T-helper 2 cell treated with Interferon-gamma antibody and Interleukin-4, amounts not matched to agents 5 μg/mL and 100 μg/mL, for 36 hours (primary cell): ENCODE data around the gene HMX1.

Source experiments
- DNase-seq: peaks from one replicate; pipeline ENCODE4 v3.0.0; 2021; ENCODE audit warnings: low spot score
- H3K27ac Mint-ChIP-seq: one replicate; pipeline ENCODE4 v1.8.0; 2021; ENCODE audit warnings: mild to moderate bottlenecking, mixed read lengths
- H3K27me3 Mint-ChIP-seq: one replicate; pipeline ENCODE4 v1.8.0; 2021; ENCODE audit warnings: low read depth, mixed read lengths
- H3K36me3 Mint-ChIP-seq: one replicate; pipeline ENCODE4 v1.8.0; 2021; ENCODE audit warnings: low read depth, mixed read lengths
- H3K4me1 Mint-ChIP-seq: one replicate; pipeline ENCODE4 v1.8.0; 2021; ENCODE audit warnings: low read depth, mixed read lengths
- H3K4me3 Mint-ChIP-seq: one replicate; pipeline ENCODE4 v1.8.0; 2022; ENCODE audit warnings: mild to moderate bottlenecking, moderate library complexity, mixed read lengths
- H3K9me3 Mint-ChIP-seq: one replicate; pipeline ENCODE4 v1.8.0; 2021; ENCODE audit warnings: mixed read lengths

Gene HMX1

DNA sequence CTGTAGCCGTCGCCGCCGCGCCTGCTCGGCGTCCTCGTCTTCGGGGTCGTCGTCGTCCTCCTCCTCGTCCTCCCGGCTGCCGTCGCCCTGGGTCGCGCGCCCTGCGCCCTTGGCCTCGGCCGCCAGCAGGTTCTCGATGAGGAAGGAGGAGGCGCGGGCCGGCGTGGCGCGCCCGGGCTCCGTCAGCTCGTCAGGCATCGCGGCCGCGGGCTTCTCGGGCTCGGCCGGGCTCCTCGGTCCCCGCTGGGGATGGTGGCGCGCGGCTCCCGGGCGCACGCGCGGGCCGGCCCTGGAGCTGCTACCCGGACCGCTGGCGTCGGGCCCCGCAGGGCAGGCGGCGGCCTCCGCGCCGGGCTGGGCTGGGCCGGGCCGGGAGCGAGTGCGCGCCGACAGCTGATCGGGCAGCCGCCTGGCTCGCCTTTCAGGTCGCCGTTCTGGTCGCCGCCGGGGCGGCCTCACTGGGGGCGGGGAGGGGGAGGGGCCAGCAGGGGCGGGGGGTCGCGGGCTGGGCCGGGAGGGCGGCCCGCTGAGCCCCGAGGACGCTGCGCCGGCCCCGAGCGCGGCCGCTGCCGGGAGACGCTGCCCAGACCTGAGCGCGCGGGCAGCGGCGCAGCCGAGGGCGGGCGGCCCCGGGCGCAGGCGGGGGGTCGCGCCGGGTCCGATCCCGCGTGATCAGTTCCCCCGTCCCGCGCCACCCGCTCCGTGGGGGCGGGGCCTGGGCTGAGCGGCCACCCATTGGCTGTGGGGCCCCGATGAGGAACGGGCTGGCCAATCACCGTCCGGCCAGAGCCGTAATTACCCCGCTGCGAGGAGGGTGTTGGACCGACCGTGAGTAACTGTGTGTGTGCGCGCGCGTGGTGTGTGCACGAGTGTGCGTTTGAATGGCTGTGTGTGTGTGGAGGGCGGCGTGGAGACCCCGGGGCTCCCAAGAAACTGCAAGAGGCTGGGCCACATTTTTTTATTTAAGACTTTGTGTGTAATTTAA is at the start of gene HMX1:
HMX1 (minus strand) TSS at position 423 of the 985 bp plus-strand sequence; CDS start at position 198, 225 bp downstream.
- Mint-ChIP-seq H3K27ac (peak within 1 kb of the TSS; percentile 63), H3K9me3 (no peaks in the 10 kb centered on the region), H3K4me3 (no peak within 1 kb of the TSS), H3K4me1 (no peaks in the 10 kb centered on the region), H3K27me3 (peaks cover 74% of the 10 kb centered on the region), H3K36me3 (peaks cover 3% of the 10 kb centered on the region)
- DNase-seq, result no peak

DNA sequence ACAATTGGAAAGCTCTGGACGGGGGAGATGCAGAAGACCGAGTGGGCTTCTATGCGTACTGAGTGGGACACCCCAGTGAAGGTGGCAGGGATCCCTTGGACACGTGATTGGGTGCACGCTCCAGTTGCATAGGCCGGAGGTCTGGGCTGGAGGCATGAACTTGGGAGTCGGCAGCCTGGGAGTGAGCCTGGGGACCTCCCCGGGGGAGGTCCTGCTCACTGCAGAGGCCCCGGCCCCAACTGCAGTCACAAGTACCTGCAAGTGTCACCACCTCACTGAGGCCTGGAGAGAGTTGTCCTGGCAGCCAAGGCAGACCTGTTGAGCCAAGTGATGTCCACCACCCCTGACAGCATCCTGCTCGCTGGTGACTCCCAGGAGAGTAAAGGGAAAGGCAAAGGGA is 49.3 kb upstream of the HMX1 start:
- Mint-ChIP-seq H3K27me3 (peaks cover 2% of the 10 kb centered on the region), H3K36me3 (no peaks in the 10 kb centered on the region), H3K9me3 (peaks cover 10% of the 10 kb centered on the region), H3K4me3 (no peak overlapping the region), H3K27ac (no peak overlapping the region), H3K4me1 (no peaks in the 10 kb centered on the region)
- DNase-seq, result no peak

DNA sequence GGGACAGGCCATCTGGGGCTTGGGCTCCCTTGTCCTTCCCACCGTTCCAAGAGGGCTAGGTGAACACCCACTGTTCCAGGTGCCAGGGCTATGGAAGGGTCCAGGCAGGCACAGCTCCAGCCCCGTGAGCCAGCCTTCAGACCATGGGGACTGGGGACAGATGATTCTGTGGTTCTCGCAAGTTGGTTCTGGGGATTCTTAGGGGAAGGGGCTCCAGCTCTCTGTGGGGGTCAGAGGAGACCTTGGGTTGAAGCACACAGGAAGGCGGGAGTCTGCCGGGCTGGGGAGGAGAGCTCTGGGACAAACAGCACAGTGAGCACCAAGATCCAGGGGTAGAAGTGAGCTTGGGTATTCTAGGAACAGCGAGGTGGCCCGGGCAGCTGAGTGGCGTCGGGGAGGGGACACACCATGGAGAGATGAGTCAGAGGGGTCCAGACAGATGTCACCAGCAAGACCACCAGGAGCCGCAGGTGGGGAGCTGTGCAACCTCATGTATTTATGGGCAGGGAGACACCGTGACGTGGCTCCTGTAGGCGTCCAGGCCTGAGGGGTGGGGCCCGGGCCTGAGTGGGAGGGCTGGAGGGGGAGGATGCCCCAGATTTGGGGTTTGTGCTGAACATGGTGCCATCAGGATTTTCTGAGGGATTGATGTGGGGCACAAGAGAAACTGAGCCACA is 48.8 kb upstream of the HMX1 start:
- no peak for DNase-seq
- no peaks in the 10 kb centered on the region for H3K4me1 Mint-ChIP-seq
- H3K27me3 Mint-ChIP-seq, result peaks cover 2% of the 10 kb centered on the region
- H3K27ac Mint-ChIP-seq, result no peak overlapping the region
- H3K4me3 Mint-ChIP-seq, result no peak overlapping the region
- peaks cover 10% of the 10 kb centered on the region for H3K9me3 Mint-ChIP-seq
- no peaks in the 10 kb centered on the region for H3K36me3 Mint-ChIP-seq

DNA sequence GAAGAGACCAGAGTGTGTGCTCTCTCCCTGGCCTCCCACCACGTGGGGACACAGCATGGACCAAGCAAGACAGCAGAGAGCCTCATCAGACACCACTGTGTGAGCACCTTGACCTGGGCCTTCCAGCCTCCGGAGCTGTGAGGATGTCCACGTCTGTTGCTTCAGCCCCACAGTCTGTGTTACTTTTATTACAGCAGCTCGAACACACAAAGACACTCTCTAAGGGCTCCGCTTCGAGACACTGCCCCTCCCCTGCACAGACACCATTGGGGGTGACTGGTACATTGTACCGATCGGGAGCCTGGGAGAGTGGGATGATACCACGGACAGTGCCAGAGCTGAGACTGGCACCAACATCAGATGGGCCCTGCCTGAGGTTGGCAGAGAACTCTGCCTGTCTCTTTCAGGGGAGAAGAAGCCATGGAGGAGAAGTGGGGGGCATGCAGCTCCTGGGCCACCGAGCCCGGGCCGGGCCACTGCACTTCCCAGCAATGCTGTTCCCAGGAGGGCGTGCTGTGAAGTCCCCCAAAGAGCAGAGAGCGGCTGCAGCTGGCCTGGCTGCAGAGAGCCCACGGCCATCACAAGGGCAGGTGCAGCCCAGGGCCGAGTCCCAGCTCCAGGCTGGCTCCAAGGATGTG is 48.1 kb upstream of the HMX1 start:
- no peaks in the 10 kb centered on the region for H3K4me1 Mint-ChIP-seq
- H3K4me3 Mint-ChIP-seq, result no peak overlapping the region
- no peak for DNase-seq
- H3K27ac Mint-ChIP-seq, result no peak overlapping the region
- no peaks in the 10 kb centered on the region for H3K36me3 Mint-ChIP-seq
- peaks cover 10% of the 10 kb centered on the region for H3K9me3 Mint-ChIP-seq
- peaks cover 2% of the 10 kb centered on the region for H3K27me3 Mint-ChIP-seq

DNA sequence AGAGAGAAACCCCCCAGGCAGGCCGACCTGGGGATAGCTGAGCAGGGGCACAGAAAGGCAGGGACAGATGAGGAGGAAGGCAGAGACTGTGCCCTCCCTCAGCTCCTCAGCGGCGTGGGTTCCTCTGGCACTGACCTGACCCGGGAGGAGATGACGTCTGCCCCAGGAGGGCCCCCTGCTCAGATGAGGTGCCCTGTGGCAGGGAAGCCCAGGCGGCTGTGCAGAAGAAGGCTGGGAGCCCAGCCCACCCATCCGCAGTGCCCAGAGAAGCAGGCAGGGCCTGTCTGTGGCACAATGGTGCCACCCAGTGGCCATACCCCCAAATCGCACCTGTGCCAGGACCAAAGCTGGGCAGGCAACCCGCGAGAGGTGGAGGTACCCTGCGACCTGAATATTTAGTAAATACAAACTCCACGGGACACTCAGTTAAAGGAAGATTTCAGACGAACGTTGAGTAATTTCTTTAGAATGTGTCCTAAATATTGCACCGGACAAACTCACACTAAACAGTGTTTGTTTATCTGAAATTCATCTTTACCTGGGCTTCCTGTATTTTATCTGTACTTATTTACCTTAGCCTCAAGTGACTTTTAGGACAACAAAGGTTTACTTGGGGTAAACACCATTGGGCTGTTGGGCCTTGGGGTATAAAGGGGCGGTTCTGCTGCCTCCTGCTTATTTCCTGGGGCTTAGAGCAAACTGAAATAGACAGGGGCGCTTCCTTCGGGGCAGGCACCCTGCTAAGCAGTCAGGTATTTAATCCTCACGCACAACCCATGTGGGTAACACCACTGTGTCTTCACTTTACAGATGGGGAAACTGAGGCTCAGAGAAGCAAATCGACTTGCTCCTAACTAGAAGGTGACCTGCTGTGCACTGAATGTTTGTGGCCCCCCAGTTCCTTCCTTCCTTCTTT is 46.5 kb upstream of the HMX1 start:
- Mint-ChIP-seq H3K4me1 (no peaks in the 10 kb centered on the region), H3K36me3 (no peaks in the 10 kb centered on the region), H3K27me3 (peaks cover 2% of the 10 kb centered on the region), H3K4me3 (no peak overlapping the region), H3K9me3 (peaks cover 3% of the 10 kb centered on the region), H3K27ac (no peak overlapping the region)
- peak; percentile 50 for DNase-seq

DNA sequence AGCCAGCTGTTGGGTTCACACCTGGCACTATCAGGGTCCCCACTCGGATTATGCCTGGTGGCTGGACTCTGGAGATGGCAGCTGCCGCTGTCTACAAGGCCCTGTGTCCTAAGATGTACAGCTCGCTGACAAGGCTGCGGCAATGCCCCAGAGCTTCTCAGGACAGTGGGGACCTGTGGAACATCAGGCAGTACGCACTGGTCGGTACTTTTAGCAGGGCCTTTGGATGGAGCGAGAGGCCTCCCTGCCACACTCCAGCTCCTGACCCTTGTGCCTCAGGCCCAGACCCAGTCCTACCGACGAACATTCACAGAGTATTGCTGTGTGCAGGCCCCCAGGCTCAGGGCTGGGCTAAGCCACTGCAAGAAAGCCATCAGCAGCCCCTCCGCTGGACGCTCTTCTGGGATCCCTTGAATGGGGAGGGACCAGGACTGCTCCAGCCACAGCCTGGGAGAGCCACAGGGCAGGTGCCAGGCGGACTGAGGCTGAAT is 45.7 kb upstream of the HMX1 start:
- H3K27ac Mint-ChIP-seq, result no peak overlapping the region
- H3K4me3 Mint-ChIP-seq, result no peak overlapping the region
- no peaks in the 10 kb centered on the region for H3K9me3 Mint-ChIP-seq
- no peak for DNase-seq
- H3K27me3 Mint-ChIP-seq, result peaks cover 2% of the 10 kb centered on the region
- no peaks in the 10 kb centered on the region for H3K4me1 Mint-ChIP-seq
- H3K36me3 Mint-ChIP-seq, result no peaks in the 10 kb centered on the region

DNA sequence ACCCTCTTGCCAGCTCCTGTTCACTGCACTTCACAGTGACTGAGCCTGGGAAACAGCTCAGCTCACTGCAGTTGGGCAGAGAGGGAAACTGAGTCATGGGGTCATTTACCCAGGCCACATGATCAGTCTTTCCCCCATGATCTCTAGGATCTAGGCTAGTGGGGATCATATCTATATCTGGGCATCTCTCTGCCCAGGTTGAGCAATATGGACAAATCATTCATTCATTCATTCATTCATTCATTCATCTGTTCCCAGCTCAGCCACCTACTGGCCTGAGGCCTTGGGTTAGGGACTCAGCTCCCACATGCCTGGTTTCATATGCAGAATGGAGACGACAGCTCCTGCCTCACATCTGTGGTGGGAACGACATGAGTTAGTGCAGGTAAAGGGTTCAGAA is 45.3 kb upstream of the HMX1 start:
- DNase-seq, result no peak
- Mint-ChIP-seq H3K9me3 (no peaks in the 10 kb centered on the region), H3K36me3 (no peaks in the 10 kb centered on the region), H3K4me3 (no peak overlapping the region), H3K27ac (no peak overlapping the region), H3K27me3 (peaks cover 2% of the 10 kb centered on the region), H3K4me1 (no peaks in the 10 kb centered on the region)

DNA sequence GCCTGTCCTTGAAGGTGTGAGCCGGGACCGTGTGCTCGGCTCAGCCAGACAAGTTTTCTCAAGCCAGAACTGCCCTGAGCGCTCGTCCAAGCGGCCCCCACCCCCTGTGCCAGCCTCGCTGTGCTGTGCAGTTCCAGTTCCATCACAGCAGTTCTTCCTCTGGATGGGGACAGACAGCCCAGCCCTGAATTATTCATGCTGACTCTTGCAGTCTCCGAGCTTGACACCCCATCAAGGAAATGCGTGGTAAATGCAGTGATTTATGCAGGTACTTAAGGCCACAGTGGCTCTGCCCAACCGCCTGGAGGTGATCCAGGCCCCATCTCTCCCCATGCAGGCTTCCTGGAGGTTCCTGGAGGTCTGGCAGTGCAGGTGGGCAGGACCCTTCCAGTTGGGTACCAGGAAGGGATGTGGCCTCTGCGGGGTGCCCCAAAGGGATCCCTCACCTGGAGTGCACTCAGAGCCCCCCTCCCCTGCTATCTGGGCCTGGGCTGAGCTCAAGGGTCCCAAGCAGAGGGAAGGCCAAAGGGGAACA is 44.8 kb upstream of the HMX1 start:
- Mint-ChIP-seq H3K4me3 (no peak overlapping the region), H3K36me3 (no peaks in the 10 kb centered on the region), H3K27ac (no peak overlapping the region), H3K27me3 (peaks cover 2% of the 10 kb centered on the region), H3K4me1 (no peaks in the 10 kb centered on the region), H3K9me3 (no peaks in the 10 kb centered on the region)
- DNase-seq, result no peak

DNA sequence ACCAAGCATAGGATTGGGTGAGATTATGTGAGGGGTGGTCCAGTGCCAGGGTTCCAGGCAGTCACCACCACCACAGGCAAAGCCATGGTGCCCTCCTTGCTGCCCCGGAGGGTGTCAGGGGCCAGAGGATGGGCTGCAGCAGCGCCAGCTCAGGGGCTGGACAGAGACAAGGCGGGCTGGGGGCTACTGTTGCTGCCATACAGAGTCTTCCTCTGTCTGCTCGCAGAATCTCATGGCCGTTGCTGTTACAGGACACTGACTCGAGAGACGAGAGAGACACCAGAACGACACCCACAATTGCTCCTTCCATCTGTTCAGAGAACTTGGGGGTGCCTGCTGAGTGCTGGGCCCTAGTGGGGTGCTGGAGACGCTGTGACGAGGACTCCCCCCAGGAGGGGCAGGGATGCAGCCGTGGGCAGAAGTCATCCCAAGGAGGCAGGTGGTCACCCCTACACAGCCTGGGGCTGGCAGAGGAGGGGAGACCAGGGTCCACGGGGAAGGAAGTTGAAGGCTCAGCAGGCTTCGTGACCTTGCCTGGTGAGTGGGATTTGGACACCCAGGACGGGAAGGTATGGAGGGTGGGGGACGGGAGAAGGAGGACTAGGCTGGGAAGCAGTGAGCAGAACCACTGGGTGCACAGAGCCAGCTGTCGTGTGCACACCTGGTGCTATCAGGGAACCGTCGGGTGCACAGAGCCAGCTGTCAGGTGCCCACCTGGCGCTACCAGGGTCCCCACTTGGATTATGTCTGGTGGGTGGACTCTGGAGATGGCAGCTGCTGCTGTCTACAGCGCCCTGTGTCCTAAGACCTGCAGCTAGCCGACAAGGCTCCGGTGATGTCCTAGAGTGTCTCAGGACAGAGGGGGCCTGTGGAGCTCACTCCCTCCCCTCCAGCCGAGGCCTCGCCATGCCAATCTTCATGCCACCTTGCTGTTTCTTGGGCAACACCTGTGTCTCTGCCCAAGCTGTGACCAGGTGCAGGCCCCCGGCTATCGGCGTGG is 43.9 kb upstream of the HMX1 start:
- H3K4me1 Mint-ChIP-seq, result no peaks in the 10 kb centered on the region
- H3K9me3 Mint-ChIP-seq, result no peaks in the 10 kb centered on the region
- peaks cover 2% of the 10 kb centered on the region for H3K27me3 Mint-ChIP-seq
- H3K4me3 Mint-ChIP-seq, result no peak overlapping the region
- DNase-seq, result no peak
- no peak overlapping the region for H3K27ac Mint-ChIP-seq
- no peaks in the 10 kb centered on the region for H3K36me3 Mint-ChIP-seq

DNA sequence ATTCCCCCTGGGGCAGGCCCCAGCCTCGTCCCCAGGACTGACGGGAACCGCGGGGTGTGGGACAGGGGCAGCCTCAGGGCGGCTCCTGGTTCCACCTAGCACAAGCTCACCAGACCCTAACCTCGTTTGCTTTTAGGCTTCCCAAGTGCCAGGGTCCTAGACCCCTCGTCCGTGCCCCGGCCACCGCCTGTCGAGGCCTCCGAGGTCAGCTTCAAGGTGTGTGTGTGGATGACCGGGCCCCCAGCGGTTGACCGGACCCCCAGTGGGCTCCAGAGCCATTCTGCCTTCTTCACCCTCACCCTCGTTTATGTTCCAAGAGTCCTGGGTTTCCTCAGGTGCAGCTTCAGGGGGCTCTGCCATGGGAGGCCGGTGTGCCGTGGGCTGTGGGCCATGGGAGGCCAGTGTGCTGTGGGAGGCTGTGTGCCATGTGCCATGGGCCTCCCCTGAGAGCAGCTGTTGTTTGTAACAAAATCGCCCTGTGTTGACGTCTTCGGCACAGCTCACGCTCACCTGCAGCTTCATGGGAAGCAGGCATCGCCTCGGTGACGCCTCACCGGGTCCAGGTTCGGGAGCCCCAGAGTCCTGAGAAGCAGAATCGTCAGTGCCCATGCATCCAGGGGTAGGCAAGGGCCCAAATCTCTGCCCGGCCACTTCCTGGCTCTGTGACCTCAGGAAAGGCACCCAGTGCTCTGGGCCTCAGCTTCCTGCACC is 43.0 kb upstream of the HMX1 start:
- Mint-ChIP-seq H3K9me3 (no peaks in the 10 kb centered on the region), H3K27me3 (peaks cover 2% of the 10 kb centered on the region), H3K4me1 (no peaks in the 10 kb centered on the region), H3K27ac (no peak overlapping the region), H3K36me3 (no peaks in the 10 kb centered on the region), H3K4me3 (no peak overlapping the region)
- DNase-seq, result no peak

DNA sequence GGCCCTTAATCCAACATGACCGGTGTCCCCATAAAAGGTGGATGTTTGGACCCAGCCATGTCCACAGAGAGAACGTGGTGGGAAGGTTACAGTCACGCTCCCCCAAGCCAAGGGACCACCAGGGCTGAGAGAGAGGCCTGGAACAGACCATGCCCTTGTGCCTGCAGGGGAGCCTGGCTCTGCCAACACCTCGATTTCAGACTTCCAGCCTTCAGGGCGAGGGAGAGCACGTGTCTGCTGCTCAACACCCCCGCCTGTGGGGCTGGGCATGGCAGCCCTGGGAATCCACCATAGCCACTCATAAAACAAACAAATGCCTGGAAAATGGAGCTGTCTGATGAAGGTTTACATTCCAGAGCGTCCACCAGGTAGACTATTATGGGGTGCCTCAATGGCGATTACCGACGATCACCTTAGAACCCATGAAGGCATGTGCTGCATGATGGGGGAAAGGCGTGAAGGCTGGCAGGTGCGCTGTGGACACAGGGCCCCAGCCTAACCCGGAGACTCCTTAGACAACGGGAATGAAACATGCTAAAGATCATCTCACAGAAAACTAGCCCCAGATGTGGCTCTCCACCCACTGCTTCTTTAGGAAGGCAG is 42.3 kb upstream of the HMX1 start:
- no peak overlapping the region for H3K27ac Mint-ChIP-seq
- no peaks in the 10 kb centered on the region for H3K9me3 Mint-ChIP-seq
- H3K27me3 Mint-ChIP-seq, result peaks cover 2% of the 10 kb centered on the region
- H3K36me3 Mint-ChIP-seq, result no peaks in the 10 kb centered on the region
- DNase-seq, result no peak
- no peaks in the 10 kb centered on the region for H3K4me1 Mint-ChIP-seq
- no peak overlapping the region for H3K4me3 Mint-ChIP-seq
